Measurements from ENCODE around the gene ELFN1.

- no peak for TF ChIP-seq POLR2A (IDR thresholded peaks at IDR 0.05)
- TF ChIP-seq POLR2AphosphoS5 (IDR thresholded peaks at IDR 0.05), result no peak
- no peak for TF ChIP-seq CTCF (IDR thresholded peaks at IDR 0.05)
Measured at GRCh38 chr7:1755783-1756625, 85.9 kb downstream of the ELFN1 start.
